HS-5 (cell line): ENCODE measurements around the gene EPB41L4B.
"Not testable (repeated sequence)": the region's sequence is repeated elsewhere in the genome, so short reads cannot be mapped to it uniquely, and the experiment has no call there.

Source experiments
- DNase-seq: peaks from one replicate; pipeline ENCODE4 v3.0.0-alpha.2; 2012; ENCODE audit warnings: low read depth

Gene EPB41L4B

DNA sequence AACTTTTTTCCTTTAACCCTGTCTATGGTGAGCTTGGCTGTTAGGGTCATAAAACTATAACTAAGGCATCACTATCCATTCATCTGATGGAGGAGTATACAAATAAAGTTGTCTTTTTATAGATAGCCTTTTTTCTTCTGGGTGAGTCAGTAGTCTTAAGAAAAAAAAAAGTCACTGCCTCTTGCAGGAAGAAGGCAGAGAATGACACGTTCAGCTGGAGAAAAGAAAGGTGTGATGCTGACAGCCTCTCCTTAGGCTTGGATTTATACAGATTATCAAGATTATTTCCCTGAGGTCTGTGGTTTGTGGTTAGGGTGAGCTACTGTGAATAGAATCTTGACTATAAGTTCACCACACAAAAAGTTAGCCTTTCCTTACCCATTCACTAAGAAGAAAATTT is 23.0 kb downstream of the EPB41L4B start:
- peak; percentile 87 for DNase-seq

DNA sequence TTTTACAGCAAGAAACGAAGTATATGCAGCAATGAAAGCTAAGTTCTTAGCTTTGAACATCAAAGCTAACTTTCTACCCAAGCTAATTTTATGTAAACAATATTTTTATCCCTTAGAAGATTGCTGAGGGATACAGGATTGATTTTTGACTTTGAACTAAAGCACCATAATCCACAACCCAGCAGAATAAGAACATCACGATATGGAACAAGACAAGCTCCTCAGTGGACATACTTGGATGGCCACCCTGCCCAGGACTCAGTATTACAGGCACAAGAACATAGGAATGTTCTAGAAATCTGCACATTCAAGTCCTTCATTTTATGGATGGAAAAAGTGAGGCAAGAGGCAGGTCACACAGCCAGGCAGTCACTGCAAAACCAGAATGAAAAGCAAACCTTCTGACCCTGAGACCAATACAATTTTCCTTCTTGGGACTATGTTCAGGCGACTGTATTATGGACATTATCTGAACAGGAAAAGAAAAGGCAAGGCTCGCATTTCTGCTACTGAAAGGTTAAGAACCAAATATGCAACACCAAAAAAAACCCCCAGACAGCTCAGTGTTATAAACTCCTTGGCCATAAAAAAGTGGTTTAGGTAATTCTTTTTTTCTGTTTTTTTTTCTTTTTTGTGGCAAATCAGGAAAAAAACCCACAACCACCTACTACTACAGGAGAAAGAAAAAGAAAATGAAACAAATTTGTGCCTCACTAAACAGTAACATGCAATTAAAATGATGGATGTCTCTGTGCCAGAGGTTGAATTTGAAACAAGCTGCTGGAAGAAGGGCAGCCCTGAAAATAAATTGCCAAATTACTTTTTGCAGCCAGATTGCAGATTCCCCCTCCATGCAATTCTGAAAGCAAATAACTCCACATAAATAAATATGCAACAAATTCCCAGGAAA is 25.4 kb downstream of the EPB41L4B start:
- no peak for DNase-seq

DNA sequence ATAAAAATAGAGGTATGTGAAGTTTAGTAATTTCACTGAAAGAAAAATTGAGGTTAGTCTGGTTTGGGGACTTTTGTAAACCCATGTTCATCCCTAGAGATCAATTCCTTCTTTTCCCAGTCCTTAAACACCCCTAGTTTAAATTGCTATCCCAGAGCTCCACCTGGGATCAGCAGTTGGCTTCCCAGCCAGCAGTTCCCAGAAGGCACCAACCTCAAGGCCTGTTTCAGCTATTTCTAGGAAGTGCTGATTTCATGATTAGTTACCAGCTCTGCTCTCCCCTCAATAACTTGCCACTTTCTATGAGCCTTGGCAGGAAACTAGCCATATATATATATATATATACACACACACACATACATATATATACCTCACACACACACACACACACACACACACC is 30.5 kb downstream of the EPB41L4B start:
- DNase-seq, result no peak

DNA sequence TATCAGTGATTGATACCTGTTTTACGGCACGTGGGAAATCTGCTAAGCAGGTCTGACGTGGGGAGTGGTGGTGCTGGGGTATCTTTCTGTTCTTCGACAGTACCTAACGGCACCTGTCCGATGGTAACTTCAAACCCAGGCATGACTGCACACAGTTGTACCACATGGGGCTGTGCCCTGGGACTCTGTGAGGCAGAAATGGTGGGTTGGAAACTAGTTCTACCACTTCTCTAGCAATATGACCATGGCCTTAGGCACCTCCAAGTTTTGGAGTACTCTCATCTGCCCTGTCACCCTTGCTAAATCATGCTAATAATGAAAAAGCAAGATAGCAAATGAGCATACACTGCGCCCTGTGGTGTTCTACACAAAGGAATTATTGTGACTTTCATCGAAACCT is 30.9 kb downstream of the EPB41L4B start:
- no peak for DNase-seq

DNA sequence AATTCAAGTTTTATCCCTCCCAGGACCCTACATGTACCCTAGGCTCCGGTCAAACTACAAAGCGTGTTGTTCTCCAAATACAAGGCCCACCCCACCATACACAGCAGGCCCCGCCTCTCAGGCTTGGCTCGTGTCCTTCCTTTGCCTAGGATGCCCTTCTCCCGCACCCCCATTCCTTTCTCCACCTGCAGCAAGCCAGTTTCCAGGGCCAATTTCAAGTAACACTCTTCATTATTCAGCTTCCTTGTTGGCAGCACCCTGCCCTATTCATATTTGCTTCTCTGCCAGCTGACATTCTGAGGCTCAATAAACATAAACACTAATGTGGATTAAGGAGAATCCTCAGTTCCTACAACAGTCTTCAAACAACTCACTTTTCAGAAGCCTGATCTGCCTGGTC is 31.7 kb downstream of the EPB41L4B start:
- DNase-seq, result no peak

DNA sequence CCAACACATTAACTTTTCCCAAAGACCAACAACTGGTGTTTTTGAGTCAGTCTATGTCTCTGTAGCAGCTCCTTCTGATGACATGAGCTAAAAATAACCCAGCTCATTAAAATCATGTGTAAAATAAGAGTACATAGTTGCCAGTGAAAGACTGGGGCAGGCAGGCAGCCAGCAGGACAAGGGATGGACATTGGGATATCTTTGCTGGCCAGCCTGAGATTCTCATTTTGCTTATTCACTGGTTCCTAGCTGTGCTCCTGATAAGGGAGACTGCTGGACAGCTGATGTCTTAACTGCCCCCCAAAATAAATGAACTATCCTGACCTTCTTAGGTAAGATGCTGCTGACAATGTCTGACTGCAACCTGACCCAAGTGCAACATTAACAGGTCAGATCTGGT is 33.9 kb downstream of the EPB41L4B start:
- no peak for DNase-seq

DNA sequence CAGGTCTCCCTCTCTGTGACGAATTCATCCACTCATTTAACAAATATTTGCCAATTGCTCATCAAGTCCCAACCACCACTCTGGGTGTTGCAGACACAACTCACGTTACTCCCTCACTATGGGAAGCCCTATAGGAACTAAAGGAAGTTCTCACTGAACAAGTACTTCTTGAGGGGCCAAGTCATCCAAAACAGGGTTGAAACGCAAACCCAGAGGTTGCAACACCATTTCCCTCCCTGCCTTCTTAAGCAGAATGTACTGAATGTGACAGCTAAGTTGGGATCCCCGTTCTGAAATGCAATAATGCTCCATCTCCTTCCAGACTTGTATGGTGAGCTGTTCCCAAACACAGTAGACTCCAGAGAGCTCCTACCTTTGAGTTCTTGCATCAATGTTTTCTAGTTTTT is 34.3 kb downstream of the EPB41L4B start:
- DNase-seq, result peak; percentile 91

DNA sequence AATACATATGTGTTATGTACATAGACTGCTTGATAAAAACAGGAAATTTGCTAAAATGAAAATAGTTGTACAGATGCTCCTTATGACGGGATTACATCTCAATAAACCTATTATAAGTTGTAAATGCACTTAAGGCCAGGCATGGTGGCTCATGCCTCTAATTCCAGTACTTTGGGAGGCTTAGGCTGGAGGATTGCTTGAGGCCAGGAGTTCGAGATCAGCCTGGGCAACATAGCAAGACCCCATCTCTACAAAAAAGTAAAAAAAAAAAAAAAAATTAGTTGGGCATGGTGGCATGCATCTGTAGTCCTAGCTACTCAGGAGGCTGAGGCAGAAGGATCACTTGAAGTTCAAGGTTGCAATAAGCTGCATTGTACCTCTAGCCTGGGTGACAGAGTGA is 37.2 kb downstream of the EPB41L4B start:
- DNase-seq, result not testable (repeated sequence)

DNA sequence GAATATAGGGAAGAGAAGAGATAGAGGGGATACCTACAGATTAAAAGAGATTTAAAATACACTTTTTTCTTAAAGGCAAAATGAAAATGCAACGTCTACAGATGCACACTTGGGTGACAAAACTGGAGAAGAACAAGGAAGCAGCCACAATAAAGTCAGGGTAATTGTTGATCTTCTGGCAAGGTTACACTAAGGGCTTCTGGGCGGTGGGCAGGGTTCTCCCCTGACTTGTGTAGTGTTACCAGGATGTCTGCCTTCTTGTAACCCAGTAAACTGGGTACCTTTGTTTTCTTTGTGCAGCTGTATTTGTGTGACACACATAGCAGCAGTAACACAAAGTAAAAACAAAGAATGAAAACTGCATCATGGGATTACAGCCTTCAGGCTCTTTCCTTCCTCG is 37.8 kb downstream of the EPB41L4B start:
- no peak for DNase-seq

DNA sequence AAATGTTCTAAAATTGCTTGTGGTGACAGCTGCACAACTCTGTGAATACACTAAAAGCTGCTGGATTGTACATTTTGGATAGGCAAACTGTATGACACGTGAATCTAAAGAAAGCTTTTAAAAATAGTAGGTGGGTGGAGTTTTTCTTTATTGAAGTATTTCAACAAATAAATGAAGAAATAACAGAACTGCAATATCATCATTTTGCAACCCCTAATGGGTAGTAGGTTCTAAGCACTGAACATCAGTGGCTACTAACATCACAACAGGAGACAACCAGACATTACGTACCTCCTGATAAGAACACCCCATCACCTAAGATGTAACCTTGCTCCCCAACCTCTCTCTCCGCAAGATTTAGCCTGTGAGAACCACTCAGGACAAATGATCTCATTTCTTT is 38.6 kb downstream of the EPB41L4B start:
- DNase-seq, result no peak

DNA sequence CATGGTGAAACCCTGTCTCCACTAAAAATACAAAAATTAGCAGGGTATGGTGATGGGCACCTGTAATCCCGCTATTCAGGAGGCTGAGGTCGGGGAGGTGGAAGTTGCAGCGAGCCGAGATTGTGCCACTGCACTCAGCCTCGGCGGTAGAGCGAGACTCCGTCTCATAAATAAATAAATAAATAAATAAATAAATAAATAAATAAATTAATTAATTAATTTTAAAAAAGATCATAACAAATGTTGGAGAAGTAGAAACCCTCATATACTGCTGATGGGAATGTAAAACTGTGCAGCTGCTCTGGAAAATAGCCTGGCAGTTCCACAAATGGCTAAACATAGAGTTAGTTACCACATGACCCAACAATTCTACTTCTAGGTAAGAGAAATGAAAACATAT is 39.3 kb downstream of the EPB41L4B start:
- no peak for DNase-seq

DNA sequence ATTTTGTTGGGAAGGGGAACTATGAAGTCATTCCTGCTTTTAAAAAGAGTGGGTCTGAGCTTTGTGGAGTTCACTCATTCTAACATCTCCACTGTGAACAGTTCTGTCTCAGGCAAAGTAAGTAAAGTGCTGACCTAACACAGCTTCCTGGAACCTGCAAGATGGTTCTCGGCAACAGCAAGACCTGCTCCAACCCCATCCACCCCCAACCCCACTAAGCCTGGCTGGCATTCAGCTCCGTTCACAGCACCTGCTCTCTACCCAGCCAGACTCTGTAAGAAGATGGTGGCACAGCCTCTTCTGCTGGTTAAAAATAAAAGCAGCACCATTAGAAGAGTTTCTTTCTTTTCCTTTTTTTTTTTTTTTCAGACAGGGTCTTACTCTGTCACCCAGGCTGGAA is 42.0 kb downstream of the EPB41L4B start:
- no peak for DNase-seq

DNA sequence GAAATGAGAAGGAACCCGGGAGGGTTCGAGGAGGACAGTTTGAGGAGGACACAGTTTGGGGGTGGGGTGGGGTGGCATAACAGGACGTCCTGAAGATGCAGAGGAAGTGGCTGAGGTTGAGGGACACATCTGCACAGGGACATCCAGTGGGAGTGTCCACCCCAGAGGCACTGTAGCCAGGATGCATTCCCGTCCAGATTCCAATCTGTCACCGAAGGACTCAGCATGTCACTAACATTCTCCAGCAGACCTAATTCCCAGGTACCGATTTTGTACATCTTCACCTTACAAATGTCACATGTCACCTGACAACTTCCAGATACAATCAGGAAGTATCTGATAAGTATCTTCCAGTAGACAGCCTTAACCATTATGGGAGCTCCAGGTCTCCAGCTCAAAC is 42.6 kb downstream of the EPB41L4B start:
- DNase-seq, result no peak

DNA sequence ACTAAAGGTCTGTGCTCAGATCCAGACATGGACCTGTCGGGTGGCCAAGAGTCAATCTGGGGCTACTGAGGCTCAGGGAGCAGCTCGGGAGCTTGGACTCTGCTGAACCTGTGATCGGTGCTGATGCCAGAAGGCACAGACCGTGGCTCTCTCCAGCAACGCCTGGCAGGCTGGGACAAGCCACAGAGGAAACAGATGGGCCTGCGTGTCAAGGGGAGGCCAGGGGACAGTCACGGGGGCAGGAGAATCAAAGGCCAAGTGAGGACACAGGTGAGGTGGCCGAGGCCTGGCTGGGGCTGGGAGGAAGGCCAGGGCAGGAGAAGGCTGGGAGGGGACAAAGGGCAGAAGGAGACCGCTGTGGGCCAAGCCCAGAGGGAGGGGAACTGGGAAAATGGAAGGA is 43.4 kb downstream of the EPB41L4B start:
- DNase-seq, result no peak

DNA sequence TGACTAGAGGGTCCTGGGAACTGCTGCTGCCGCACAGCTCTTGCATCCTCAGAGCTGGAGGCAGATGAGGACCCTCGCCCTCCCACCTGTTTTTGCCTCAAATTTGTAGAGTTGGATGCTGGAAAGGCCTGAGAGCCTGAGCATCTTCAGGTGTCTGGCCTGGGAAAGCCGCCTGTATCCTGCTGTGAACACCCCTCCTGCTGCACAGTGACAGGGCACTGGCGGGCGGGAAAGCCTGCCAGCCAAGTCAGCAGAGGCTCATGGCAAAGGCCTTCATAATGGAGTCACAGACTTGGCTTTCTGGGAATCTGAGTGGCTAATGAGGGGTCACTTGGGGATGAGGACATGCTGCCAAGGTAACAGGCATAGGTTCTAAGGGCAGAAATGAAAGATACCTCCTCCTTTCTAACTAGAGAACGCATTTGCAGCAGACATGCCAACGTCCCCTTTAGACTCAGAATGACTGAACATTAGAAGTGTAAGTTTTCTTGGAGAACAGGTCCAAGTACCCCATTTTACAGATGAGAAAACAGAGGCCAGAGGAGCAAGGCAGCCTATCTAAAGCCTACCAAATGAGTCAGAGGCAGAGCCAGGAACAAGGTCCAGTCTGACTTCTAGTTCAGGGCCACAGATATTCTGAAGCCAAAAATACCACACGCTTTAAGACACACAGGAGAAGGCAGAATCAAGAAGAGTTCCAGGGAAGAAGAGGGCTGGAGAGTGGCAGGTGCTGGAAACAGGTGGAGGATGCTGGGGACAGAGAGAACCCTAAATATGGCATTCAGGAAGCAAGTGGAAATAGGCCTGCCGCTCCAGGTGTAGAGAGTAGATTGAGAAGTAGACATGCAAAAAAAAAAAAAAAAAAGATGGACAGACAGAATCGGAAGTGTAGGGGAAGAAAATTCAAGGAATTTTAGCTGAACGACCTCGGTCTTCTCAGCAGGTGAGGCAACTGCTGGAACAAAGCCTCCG is 44.1 kb downstream of the EPB41L4B start:
- no peak for DNase-seq

DNA sequence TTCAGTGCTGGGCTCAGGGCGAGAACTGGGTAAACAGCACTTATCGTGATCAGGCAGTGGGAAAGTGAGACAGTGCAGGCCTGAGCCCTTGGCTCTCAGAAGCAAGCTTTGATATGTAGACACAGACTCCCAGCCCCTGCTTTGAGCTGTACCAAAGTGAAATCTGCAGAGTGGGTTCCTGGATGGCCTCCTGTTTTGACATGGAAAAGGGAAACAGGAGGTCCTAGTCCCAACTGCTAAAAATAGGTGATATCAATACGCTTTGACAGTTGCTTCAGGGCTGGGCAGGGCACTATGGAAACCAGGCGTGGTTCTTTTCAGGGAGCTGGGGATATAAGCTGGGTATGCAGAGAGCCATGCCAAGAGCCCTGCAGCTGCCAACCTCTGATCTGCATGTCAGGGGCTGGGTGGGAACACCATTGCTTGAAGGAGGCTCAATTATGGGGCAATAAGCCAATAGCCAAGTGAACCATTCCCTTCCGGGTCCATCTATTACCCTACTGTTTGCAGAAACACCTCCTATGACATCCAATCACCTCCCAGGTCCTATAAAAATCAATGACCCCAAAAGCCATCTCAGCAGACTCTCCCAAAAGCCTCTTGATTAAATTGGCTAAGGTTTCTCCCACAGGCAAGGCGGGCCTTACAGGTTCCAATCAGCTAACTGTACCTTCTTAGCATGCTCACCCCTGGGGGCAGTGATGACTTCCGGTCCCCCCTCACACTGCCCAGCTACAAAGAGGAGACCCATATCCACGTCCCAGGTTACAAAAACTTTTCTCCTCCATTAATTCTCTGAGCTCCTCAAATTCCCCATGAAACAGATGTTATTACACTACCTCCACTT is 45.8 kb downstream of the EPB41L4B start:
- no peak for DNase-seq

DNA sequence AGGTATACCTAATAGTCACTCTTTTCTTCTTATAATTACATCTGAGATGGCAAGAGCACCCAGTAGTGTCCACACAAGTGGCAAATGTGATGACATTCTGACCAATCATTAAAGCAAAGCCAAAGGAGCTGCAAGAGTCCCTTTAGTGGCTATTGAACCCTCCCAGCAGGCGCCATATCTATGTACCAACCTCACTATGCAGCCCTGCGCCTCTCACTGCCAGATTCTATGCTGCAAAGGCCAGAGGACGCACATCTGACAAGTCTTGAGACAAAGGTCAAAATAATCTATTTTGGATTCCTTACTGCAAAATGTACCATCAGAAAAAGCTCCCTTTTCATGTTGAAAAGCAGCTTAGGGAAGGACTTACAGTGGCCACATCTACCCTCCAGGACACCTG is 47.0 kb downstream of the EPB41L4B start:
- DNase-seq, result no peak

DNA sequence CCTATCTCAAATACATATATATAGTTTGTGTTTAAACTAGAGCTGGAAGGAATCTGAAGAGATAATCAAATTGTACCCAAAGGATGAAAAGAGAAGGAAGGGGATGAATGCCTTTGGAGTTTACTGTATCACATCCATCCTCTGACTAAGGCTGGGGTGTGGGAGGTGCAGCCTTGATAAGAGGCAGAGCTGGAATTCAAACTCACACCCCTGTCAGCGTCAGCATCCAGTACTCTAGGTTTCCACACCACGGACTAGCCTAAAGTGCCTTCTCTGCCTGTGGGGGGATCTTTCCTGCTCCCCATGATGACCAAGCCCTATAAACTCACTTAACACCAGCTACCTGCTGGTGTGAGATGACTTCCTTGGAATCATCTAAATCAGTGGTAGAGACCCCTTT is 48.1 kb downstream of the EPB41L4B start:
- no peak for DNase-seq

DNA sequence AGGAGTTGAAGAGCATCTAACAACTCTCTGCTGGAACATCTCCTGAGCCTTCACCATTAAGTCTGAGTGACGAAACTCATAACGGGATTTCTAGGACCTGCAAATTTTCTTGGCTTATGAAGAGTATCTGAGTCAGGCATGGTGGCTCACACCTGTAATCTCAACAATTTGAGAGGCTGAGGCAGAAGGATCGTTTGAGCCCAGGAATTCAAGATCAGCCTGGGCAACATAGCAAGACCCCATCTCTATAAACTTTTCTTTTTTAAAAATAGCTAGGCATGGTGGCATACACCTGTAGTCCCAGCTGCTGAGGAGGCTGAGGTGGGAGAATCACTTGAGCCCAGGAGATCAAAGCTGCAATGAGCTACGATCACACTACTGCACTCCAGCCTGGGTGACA is 48.8 kb downstream of the EPB41L4B start:
- DNase-seq, result no peak

DNA sequence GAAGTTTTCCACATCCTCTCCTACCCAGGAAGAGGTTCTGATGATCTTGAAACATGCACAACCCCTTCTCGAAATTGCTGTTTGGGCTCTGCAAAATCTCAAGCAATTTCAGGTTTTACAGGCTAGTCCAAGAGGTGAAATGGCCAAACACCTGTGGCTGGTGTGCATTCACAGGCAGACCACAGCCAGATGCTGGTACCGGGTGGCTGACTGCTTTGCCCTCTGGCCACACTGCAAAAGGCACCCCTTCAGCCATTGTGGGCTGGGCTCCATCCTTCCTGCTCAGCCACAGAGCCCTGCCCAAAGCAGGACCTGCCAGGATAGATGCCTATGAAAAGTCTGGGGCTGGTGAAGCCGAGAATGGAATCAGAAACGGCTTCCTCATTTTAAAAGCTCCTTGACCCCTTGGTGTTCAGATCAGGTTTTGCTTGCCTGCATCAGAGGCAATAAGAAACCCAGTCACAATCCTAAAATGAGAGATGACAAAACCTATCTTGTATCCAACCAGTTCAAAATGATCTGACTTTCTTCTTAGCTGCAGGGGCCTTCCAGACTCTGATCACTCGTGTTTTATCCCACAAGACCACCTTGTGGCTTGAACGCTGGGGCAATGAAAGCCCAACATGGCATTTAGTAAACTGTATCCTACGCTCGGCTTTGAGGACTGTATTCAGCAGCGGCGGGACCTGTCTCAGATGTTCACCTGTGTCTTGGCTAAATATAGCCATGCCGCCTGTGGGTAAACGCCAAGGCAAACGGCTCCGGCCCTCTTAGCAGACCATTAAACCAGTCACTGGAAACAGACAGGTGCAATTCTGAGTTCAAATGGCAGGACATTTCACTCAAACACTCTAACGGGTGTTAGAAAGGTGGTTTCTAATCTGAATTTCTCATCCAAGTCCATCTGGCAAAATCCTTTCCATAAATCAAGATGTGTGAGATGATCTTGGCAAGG is 49.6 kb downstream of the EPB41L4B start:
- DNase-seq, result no peak

DNA sequence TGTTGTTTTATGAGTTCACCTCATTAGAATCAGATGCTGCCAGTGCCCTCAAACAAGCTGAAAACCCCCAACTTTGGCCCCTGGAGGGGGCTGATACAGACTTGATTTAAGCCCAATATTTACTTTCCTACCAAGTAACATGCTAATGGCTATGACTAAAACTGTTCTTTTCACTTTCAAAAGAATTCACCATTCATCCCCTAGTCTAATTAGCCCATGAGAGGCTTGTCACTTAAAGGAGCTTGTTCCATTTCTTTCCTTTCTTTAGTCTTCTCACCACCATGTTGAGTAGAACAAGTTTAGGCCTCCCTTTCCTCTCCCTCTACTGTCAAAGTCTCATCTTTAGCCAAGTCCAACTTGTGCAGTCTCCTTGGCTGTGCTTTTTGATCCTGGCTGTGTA is 50.4 kb downstream of the EPB41L4B start:
- no peak for DNase-seq
